ENCODE results near the gene RGSL1.

GRCh38 chr1:182549811-182550210 is 99.9 kb downstream of the RGSL1 start:
- TF ChIP-seq EZH2 (IDR thresholded peaks at IDR 0.05; ENCODE audit: insufficient read depth, poor library complexity, severe bottlenecking) = no peak
- TF ChIP-seq EZH2phosphoT487 (IDR thresholded peaks at IDR 0.05; ENCODE audit: insufficient read depth, low read depth) = no peak

Data from GM23248 (cell line).